ENCODE measurements around the gene KRTAP5-7. TPM values are rescaled to one million over a fixed set of nuclear protein-coding genes. Genes with fewer than 3 reads are reported as not detected.

Gene KRTAP5-7
- total RNA-seq, 1 donor from 2014 or later: not detected

- intact Hi-C loops (cut with micrococcal nuclease): no loop called here
- ATAC-seq: no peak
- no peak for DNase-seq
These were observed 35.1 kb upstream of the KRTAP5-7 start for GRCh38 chr11:71491940-71492339.

- intact Hi-C loops (cut with micrococcal nuclease): no loop called here
- no peak for ATAC-seq
- peak; percentile 7 for DNase-seq
These were observed 31.5 kb upstream of the KRTAP5-7 start for GRCh38 chr11:71495286-71496230.

GRCh38 chr11:71496421-71496820, 30.6 kb upstream of the KRTAP5-7 start:
- intact Hi-C loops (cut with micrococcal nuclease): no loop called here
- DNase-seq: no peak
- ATAC-seq: no peak

GRCh38 chr11:71498091-71498490, 29.0 kb upstream of the KRTAP5-7 start:
- DNase-seq (peak; percentile 7), ATAC-seq (no peak)
- intact Hi-C loops (cut with micrococcal nuclease): no loop called here

- intact Hi-C loops (cut with micrococcal nuclease): no loop called here
- peak; percentile 22 for DNase-seq
- ATAC-seq: peak; percentile 55
These were observed 27.9 kb upstream of the KRTAP5-7 start for GRCh38 chr11:71499125-71499524.

GRCh38 chr11:71499546-71499945, 27.5 kb upstream of the KRTAP5-7 start:
- DNase-seq (peak; percentile 6), ATAC-seq (no peak)
- intact Hi-C loops (cut with micrococcal nuclease): no loop called here

GRCh38 chr11:71500601-71501021, 26.5 kb upstream of the KRTAP5-7 start:
- ATAC-seq: peak; percentile 87
- intact Hi-C loops (cut with micrococcal nuclease): no loop called here
- DNase-seq: peak; percentile 68

- ATAC-seq: no peak
- DNase-seq: peak; percentile 20
- intact Hi-C loops (cut with micrococcal nuclease): no loop called here
These were observed 25.7 kb upstream of the KRTAP5-7 start for GRCh38 chr11:71501071-71501985.

- no peak for DNase-seq
- intact Hi-C loops (cut with micrococcal nuclease): no loop called here
- ATAC-seq: no peak
These were observed 25.0 kb upstream of the KRTAP5-7 start for GRCh38 chr11:71502026-71502425.

- intact Hi-C loops (cut with micrococcal nuclease): no loop called here
- DNase-seq (peak; percentile 10), ATAC-seq (no peak)
These were observed 24.1 kb upstream of the KRTAP5-7 start for GRCh38 chr11:71502871-71503435.

GRCh38 chr11:71504531-71504930, 22.5 kb upstream of the KRTAP5-7 start:
- intact Hi-C loops (cut with micrococcal nuclease): no loop called here
- no peak for DNase-seq
- no peak for ATAC-seq

- DNase-seq: no peak
- intact Hi-C loops (cut with micrococcal nuclease): no loop called here
- ATAC-seq: no peak
These were observed 22.1 kb upstream of the KRTAP5-7 start for GRCh38 chr11:71505001-71505400.

- ATAC-seq (no peak), DNase-seq (no peak)
- intact Hi-C loops (cut with micrococcal nuclease): no loop called here
These were observed 21.3 kb upstream of the KRTAP5-7 start for GRCh38 chr11:71505781-71506180.

GRCh38 chr11:71507102-71507501, 20.0 kb upstream of the KRTAP5-7 start:
- no peak for ATAC-seq
- intact Hi-C loops (cut with micrococcal nuclease): no loop called here
- no peak for DNase-seq

- DNase-seq (no peak), ATAC-seq (no peak)
- intact Hi-C loops (cut with micrococcal nuclease): no loop called here
These were observed 8.3 kb upstream of the KRTAP5-7 start for GRCh38 chr11:71518506-71519471.

- DNase-seq (no peak), ATAC-seq (no peak)
- intact Hi-C loops (cut with micrococcal nuclease): no loop called here
These were observed 7.5 kb upstream of the KRTAP5-7 start for GRCh38 chr11:71519546-71519945.

- ATAC-seq: no peak
- intact Hi-C loops (cut with micrococcal nuclease): no loop called here
- no peak for DNase-seq
These were observed 1.7 kb upstream of the KRTAP5-7 start for GRCh38 chr11:71525188-71525937.

GRCh38 chr11:71525938-71526495, 1.1 kb upstream of the KRTAP5-7 start:
- ATAC-seq (no peak), DNase-seq (no peak)
- intact Hi-C loops (cut with micrococcal nuclease): no loop called here

Measured in left ventricle myocardium superior (tissue), 1 donor.